GM21515 (cell line): ENCODE results near the gene PLEKHM1.

Experiments used
- ATAC-seq: cut with Tn5 transposase; IDR thresholded peaks from one replicate; pipeline ENCODE4 v1.9.1; 2021; ENCODE audit not compliant: unreplicated experiment

Gene PLEKHM1

GRCh38 chr17:45441526-45442310 is 48.8 kb downstream of the PLEKHM1 start:
- no peak for ATAC-seq

- ATAC-seq: peak; percentile 73
These were observed 49.5 kb downstream of the PLEKHM1 start for GRCh38 chr17:45440839-45441515.

- ATAC-seq: no peak
These were observed 50.3 kb downstream of the PLEKHM1 start for GRCh38 chr17:45440161-45440778.

GRCh38 chr17:45438931-45439610 is 51.5 kb downstream of the PLEKHM1 start:
- ATAC-seq: no peak

GRCh38 chr17:45437465-45438283 is 52.8 kb downstream of the PLEKHM1 start:
- no peak for ATAC-seq

GRCh38 chr17:45436625-45437464 is 53.7 kb downstream of the PLEKHM1 start:
- ATAC-seq: no peak

- ATAC-seq: no peak
These were observed 54.4 kb downstream of the PLEKHM1 start for GRCh38 chr17:45436161-45436560.

- no peak for ATAC-seq
These were observed 55.0 kb downstream of the PLEKHM1 start for GRCh38 chr17:45435481-45435880.

- ATAC-seq: no peak
These were observed 57.4 kb downstream of the PLEKHM1 start for GRCh38 chr17:45433159-45433535.

- ATAC-seq: no peak
These were observed 57.9 kb downstream of the PLEKHM1 start, which contains the start of gene ARHGAP27 for GRCh38 chr17:45432405-45433158. ARHGAP27 (minus strand) TSS chr17:45432870; CDS start chr17:45430279, 2,591 bp downstream.

GRCh38 chr17:45431531-45432404 is 58.8 kb downstream of the PLEKHM1 start:
- ATAC-seq: peak; percentile 38

GRCh38 chr17:45430738-45431530 is 59.6 kb downstream of the PLEKHM1 start:
- no peak for ATAC-seq

- ATAC-seq: no peak
These were observed 60.3 kb downstream of the PLEKHM1 start for GRCh38 chr17:45430006-45430737.

GRCh38 chr17:45429339-45430005 is 61.0 kb downstream of the PLEKHM1 start:
- ATAC-seq: no peak

- ATAC-seq: no peak
These were observed 61.6 kb downstream of the PLEKHM1 start for GRCh38 chr17:45428931-45429338.
